Skeletal muscle tissue (tissue), 4 donors: ENCODE data around the gene CHTF8. TPM values are rescaled to one million over a fixed set of nuclear protein-coding genes. Genes with fewer than 3 reads are reported as not detected.

Experiments used
- H3K27ac ChIP-seq: one replicate; pipeline ENCODE4 v1.7.0; 2013; ENCODE audit warnings: mild to moderate bottlenecking, low read depth, low read length, inconsistent platforms
- H3K27me3 ChIP-seq, 3 donors: one replicate each; pipeline ENCODE4 v1.7.0; 2013; ENCODE audit warnings: low read length in 3 of 3; ENCODE audit not compliant: control insufficient read depth in 3 of 3, insufficient read depth in 3 of 3
- H3K36me3 ChIP-seq, 3 donors: one replicate each; pipeline ENCODE4 v1.7.0; 2013; ENCODE audit warnings: low read length in 3 of 3; ENCODE audit not compliant: control insufficient read depth in 3 of 3, insufficient read depth in 3 of 3
- H3K4me1 ChIP-seq, 3 donors: one replicate each; pipeline ENCODE4 v1.7.0; 2013; ENCODE audit warnings: low read length in 3 of 3, mild to moderate bottlenecking in 3 of 3; ENCODE audit not compliant: control insufficient read depth in 3 of 3, insufficient read depth in 3 of 3
- H3K4me3 ChIP-seq, 3 donors: one replicate each; pipeline ENCODE4 v1.7.0; 2013; ENCODE audit warnings: low read length in 3 of 3
- H3K9ac ChIP-seq, 3 donors: one replicate each; pipeline ENCODE4 v1.7.0; 2013; ENCODE audit warnings: low read length in 3 of 3, mild to moderate bottlenecking in 3 of 3, moderate library complexity in 2 of 3, low read depth in 1 of 3
- H3K9me3 ChIP-seq, 3 donors: one replicate each; pipeline ENCODE4 v1.7.0; 2013; ENCODE audit warnings: low read length in 3 of 3; ENCODE audit not compliant: control insufficient read depth in 3 of 3
- total RNA-seq: library from RNA; depleted of rRNA; stranded (reverse); fragments of >200 nt; gene quantifications from one replicate; pipeline ENCODE4 v1.2.3, GENCODE V29; 2014
- donor health status: Osteomylitis.

The CHTF8 gene
- total RNA-seq, 1 donor from 2014 or later, result 32.4 TPM

- H3K9me3 ChIP-seq, result no peaks in the 10 kb centered on the region
- H3K36me3 ChIP-seq, result peaks cover 6 to 19% (median 15%) of the 10 kb centered on the region in 3 donors
- H3K4me3 ChIP-seq, result peak overlapping the region; percentile 59 to 74 (median 62)
- no peak overlapping the region for H3K27ac ChIP-seq
- peaks cover 25 to 41% (median 37%) of the 10 kb centered on the region in 3 donors for H3K4me1 ChIP-seq
- H3K9ac ChIP-seq, result peak overlapping the region in 2 of 3 donors; percentile 20 to 70
- peaks cover 3 to 17% (median 4%) of the 10 kb centered on the region in 3 donors for H3K27me3 ChIP-seq
These were observed 24.1 kb downstream of the CHTF8 start for GRCh38 chr16:69108064-69108904.

GRCh38 chr16:69107316-69107962, 24.9 kb downstream of the CHTF8 start:
- Histone ChIP-seq H3K9me3 (no peaks in the 10 kb centered on the region), H3K4me1 (peaks cover 25 to 41% (median 32%) of the 10 kb centered on the region in 3 donors), H3K27me3 (peaks cover 3 to 17% (median 4%) of the 10 kb centered on the region in 3 donors), H3K27ac (no peak overlapping the region), H3K36me3 (peaks cover 5 to 16% (median 15%) of the 10 kb centered on the region in 3 donors), H3K9ac (peak overlapping the region in 2 of 3 donors; percentile 38 to 70), H3K4me3 (peak overlapping the region; percentile 59 to 74 (median 62))

GRCh38 chr16:69106491-69107315, 25.7 kb downstream of the CHTF8 start:
- Histone ChIP-seq H3K36me3 (peaks cover 5 to 15% (median 13%) of the 10 kb centered on the region in 3 donors), H3K27ac (no peak overlapping the region), H3K9me3 (no peaks in the 10 kb centered on the region), H3K4me3 (peak overlapping the region; percentile 59 to 74 (median 62)), H3K27me3 (peaks cover 3 to 17% (median 4%) of the 10 kb centered on the region in 3 donors), H3K9ac (peak overlapping the region; percentile 33 to 70 (median 38)), H3K4me1 (peaks cover 25 to 35% (median 26%) of the 10 kb centered on the region in 3 donors)

GRCh38 chr16:69105501-69106361, 26.7 kb downstream of the CHTF8 start, which contains the start of gene HAS3:
HAS3 (plus strand) TSS chr16:69105653; CDS start chr16:69109396, 3,743 bp downstream.
- Histone ChIP-seq H3K4me3 (peak within 1 kb of the TSS; percentile 69 to 74 (median 70)), H3K36me3 (peaks cover 5 to 15% (median 13%) of the 10 kb centered on the region in 3 donors), H3K4me1 (peaks cover 25 to 34% (median 25%) of the 10 kb centered on the region in 3 donors), H3K9me3 (no peaks in the 10 kb centered on the region), H3K27ac (no peak within 1 kb of the TSS), H3K9ac (peak within 1 kb of the TSS in 2 of 3 donors; percentile 40 to 76), H3K27me3 (peaks cover 3 to 17% (median 4%) of the 10 kb centered on the region in 3 donors)

- no peak overlapping the region for H3K9ac ChIP-seq
- peaks cover 0 to 5% (median 3%) of the 10 kb centered on the region in 3 donors for H3K27me3 ChIP-seq
- H3K9me3 ChIP-seq, result no peaks in the 10 kb centered on the region
- H3K4me3 ChIP-seq, result no peak overlapping the region
- H3K27ac ChIP-seq, result no peak overlapping the region
- H3K4me1 ChIP-seq, result peaks cover 0 to under 1% (median 0%) of the 10 kb centered on the region in 3 donors
- no peaks in the 10 kb centered on the region for H3K36me3 ChIP-seq
These were observed 32.2 kb downstream of the CHTF8 start for GRCh38 chr16:69100071-69100691.

- Histone ChIP-seq H3K4me1 (no peaks in the 10 kb centered on the region), H3K27me3 (peaks cover 0 to 5% (median 3%) of the 10 kb centered on the region in 3 donors), H3K36me3 (no peaks in the 10 kb centered on the region), H3K27ac (no peak overlapping the region), H3K9ac (no peak overlapping the region), H3K4me3 (no peak overlapping the region), H3K9me3 (no peaks in the 10 kb centered on the region)
These were observed 37.2 kb downstream of the CHTF8 start for GRCh38 chr16:69095193-69095592.

- H3K27ac ChIP-seq, result no peak overlapping the region
- no peak overlapping the region for H3K4me3 ChIP-seq
- peaks cover 0 to 5% (median 3%) of the 10 kb centered on the region in 3 donors for H3K27me3 ChIP-seq
These were observed 37.9 kb downstream of the CHTF8 start for GRCh38 chr16:69094501-69094900.

GRCh38 chr16:69093974-69094373, 38.4 kb downstream of the CHTF8 start:
- peaks cover 0 to 9% (median under 1%) of the 10 kb centered on the region in 3 donors for H3K4me1 ChIP-seq
- no peak overlapping the region for H3K9ac ChIP-seq
- no peak overlapping the region for H3K4me3 ChIP-seq
- no peaks in the 10 kb centered on the region for H3K9me3 ChIP-seq
- peaks cover 0 to 5% (median 3%) of the 10 kb centered on the region in 3 donors for H3K27me3 ChIP-seq
- H3K27ac ChIP-seq, result no peak overlapping the region
- no peaks in the 10 kb centered on the region for H3K36me3 ChIP-seq

More at GRCh38 chr16:69094501-69094900, 37.9 kb downstream of the CHTF8 start:
- Histone ChIP-seq H3K36me3 (no peaks in the 10 kb centered on the region), H3K9me3 (no peaks in the 10 kb centered on the region), H3K9ac (no peak overlapping the region), H3K4me1 (peaks cover 0 to 4% (median 0%) of the 10 kb centered on the region in 3 donors)
